HG03354 (cell line): ENCODE results near the gene RABL2A.
"Not testable (repeated sequence)": the region's sequence is repeated elsewhere in the genome, so short reads cannot be mapped to it uniquely, and the experiment has no call there.

Source experiments
- ATAC-seq: cut with Tn5 transposase; IDR thresholded peaks from one replicate; pipeline ENCODE4 v1.9.1; 2021; ENCODE audit warnings: mild to moderate bottlenecking; ENCODE audit not compliant: unreplicated experiment, poor library complexity, severe bottlenecking

RABL2A gene

GRCh38 chr2:113604661-113605060 lies 22.4 kb upstream of the RABL2A start:
- not testable (repeated sequence) for ATAC-seq

GRCh38 chr2:113606036-113606435 lies 21.0 kb upstream of the RABL2A start:
- ATAC-seq, result not testable (repeated sequence)

DNA sequence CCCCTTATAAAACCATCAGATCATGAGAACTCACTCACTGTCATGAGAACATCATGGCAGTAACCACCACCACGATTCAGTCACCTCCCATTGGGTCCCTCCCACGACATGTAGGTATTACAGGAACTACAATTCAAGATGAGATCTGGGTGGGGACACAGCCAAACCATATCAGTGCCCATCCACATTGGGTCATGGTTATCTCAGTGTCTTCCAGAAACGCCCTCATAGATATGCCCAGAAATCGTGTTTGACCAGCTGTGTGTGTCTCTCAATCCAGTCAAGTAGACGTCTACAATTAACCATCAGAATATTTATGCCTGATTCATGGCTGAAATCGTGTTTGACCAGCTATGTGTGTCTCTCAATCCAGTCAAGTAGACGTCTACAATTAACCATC lies 17.2 kb upstream of the RABL2A start:
- not testable (repeated sequence) for ATAC-seq

- ATAC-seq, result not testable (repeated sequence)
These were observed 6.1 kb upstream of the RABL2A start for GRCh38 chr2:113621002-113621401.

DNA sequence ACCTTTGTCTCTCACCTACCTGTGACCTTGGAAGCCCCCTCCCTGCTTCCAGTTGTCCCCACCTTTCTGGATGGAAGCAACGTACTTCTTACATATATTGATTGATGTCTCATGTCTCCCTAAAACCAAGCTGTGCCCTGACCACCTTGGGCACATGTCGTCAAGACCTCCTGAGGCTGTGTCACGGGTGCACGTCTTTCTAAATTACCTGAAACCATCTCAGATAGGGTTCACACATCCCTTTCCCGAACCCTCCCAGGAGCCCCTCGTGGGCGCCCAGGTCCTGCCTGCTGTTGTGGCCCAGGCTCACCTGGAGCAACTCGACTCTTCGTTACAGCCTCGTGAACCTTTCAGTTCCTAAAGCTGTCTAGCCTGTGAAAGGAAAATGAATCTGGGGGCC lies 1.2 kb upstream of the RABL2A start:
- not testable (repeated sequence) for ATAC-seq

GRCh38 chr2:113632849-113633345 lies 5.8 kb downstream of the RABL2A start:
- ATAC-seq, result not testable (repeated sequence)

DNA sequence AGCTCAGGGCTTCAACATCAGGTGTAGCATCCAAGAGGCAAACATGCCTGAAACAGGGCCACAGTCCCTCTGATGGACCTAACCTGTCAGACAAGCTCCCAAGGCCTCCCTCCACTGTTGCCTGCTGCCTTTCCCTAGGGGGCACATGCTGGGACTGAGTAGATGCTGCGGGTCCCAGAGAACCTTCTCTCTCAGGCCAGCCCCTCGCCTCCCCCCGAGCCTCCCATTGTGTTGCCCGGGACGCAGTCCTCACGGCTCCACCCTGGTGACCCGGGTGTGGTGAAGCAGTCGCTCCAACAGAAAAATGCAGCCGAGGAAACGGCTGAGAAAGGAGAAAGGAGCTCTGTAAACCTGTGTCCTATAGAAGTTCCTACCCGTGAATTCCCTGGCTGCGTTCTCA lies 8.3 kb downstream of the RABL2A start:
- not testable (repeated sequence) for ATAC-seq

DNA sequence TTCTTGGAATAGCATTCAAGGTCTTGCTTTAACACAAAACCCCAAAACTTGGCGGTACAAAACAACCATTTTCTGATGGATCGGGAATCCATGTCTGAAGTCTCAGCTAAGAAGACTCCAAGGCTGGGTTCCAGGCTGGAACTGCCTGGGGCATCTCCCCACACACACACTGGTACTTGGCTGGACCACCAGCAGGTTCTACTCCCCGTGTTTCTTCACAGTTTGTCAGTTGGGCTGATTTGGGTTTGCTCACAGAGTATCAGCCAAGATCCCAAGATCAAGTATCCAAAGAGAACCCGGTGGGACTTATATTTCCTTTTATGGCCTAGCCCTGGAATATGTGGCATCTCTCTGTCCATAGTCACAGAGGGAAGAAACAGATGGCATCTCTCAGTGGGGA lies 9.2 kb downstream of the RABL2A start:
- ATAC-seq, result not testable (repeated sequence)

DNA sequence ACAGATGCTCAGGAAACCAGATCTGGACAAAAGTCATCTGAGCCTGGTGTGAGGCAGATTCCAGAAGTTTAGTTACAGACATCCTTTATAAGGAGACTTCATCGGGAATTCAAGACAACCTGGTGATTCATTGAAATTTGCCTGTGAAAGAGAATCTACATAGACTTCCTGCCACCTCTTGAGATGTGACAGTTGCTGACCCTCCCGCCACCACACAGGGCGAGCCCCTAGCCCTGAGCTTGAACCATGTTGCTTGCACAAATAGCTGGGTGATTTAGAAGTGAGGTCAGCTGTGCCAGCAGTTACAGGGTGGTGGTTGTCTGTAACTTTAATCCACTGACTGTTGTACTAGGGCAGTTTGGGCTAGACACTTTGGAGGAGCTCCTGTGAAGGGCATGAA lies 11.0 kb downstream of the RABL2A start:
- not testable (repeated sequence) for ATAC-seq

- ATAC-seq, result not testable (repeated sequence)
These were observed 19.2 kb downstream of the RABL2A start for GRCh38 chr2:113646217-113646616.

DNA sequence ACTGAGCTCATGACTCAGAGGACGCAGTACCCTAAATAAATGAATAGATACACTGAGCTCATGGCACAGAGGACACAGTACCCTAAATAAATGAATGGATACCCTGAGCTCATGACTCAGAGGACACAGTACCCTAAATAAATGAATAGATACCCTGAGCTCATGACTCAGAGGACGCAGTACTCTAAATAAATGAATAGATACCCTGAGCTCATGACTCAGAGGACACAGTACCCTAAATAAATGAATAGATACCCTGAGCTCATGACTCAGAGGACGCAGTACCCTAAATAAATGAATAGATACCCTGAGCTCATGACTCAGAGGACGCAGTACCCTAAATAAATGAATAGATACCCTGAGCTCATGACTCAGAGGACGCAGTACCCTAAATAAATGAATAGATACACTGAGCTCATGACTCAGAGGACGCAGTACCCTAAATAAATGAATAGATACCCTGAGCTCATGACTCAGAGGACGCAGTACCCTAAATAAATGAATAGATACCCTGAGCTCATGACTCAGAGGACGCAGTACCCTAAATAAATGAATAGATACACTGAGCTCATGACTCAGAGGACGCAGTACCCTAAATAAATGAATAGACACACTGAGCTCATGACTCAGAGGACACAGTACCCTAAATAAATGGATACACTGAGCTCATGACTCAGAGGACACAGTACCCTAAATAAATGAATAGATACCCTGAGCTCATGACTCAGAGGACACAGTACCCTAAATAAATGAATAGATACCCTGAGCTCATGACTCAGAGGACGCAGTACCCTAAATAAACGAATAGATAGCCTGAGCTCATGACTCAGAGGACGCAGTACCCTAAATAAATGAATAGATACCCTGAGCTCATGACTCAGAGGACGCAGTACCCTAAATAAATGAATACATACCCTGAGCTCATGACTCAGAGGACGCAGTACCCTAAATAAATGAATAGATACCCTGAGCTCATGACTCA lies 24.1 kb downstream of the RABL2A start:
- not testable (repeated sequence) for ATAC-seq

GRCh38 chr2:113652599-113652998 lies 25.5 kb downstream of the RABL2A start:
- not testable (repeated sequence) for ATAC-seq

- ATAC-seq, result not testable (repeated sequence)
These were observed 29.1 kb downstream of the RABL2A start for GRCh38 chr2:113656031-113656624.

GRCh38 chr2:113657735-113658134 lies 30.7 kb downstream of the RABL2A start:
- ATAC-seq, result not testable (repeated sequence)

DNA sequence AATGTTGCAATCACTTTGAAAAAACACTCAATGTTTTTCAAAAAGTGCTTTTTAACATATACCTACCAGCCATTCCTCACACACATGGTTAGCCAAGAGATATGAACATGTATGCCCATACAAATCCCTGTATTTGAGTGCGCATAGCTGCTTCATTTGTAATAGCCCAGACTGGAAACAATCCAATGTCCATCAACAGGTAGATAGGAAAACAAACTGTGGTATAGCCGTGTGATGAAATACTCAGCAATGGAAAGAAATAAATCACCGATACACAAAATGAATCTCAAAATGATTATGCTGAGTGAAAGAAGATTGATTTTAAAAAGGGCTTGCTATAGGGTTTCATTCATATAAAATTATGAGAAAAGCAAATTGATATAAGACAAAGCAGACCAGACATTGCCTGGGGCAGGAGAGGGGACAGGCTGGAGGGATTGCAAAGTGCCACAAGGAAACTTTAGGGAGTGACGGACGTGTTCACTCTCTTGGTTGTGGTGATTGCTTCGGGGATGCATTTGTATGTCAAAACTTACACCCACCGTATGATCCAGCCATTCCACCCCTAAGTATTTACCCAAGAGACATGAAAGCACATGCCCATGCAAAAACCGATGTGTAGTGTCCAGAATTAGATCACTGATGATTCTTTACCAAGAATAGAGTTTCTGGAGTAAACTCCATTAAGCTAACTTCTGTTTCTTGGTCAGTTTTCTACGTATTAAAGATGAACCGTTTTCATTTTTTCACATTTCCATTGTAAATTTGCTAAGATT lies 36.4 kb downstream of the RABL2A start:
- not testable (repeated sequence) for ATAC-seq

GRCh38 chr2:113664761-113665533 lies 37.9 kb downstream of the RABL2A start:
- ATAC-seq, result not testable (repeated sequence)

- not testable (repeated sequence) for ATAC-seq
These were observed 41.9 kb downstream of the RABL2A start for GRCh38 chr2:113669013-113669412.

GRCh38 chr2:113672326-113672932 lies 45.4 kb downstream of the RABL2A start:
- no peak for ATAC-seq

- ATAC-seq, result no peak
These were observed 48.8 kb downstream of the RABL2A start for GRCh38 chr2:113675875-113676274.
